ENCODE measurements around the gene ELOVL2. TPM values are rescaled to one million over a fixed set of nuclear protein-coding genes. Genes with fewer than 3 reads are reported as not detected.

ELOVL2 gene
- total RNA-seq, 1 donor from 2014 or later, result under 0.01 TPM

- Histone ChIP-seq H3K4me3 (ENCODE audit: low read depth, low read length) (no peak overlapping the region), H3K27me3 (ENCODE audit: control insufficient read depth, insufficient read depth, low read length) (peaks cover 1% of the 10 kb centered on the region), H3K36me3 (ENCODE audit: control insufficient read depth, insufficient read depth, low read length) (no peaks in the 10 kb centered on the region)
- TF ChIP-seq, protein P1, sequence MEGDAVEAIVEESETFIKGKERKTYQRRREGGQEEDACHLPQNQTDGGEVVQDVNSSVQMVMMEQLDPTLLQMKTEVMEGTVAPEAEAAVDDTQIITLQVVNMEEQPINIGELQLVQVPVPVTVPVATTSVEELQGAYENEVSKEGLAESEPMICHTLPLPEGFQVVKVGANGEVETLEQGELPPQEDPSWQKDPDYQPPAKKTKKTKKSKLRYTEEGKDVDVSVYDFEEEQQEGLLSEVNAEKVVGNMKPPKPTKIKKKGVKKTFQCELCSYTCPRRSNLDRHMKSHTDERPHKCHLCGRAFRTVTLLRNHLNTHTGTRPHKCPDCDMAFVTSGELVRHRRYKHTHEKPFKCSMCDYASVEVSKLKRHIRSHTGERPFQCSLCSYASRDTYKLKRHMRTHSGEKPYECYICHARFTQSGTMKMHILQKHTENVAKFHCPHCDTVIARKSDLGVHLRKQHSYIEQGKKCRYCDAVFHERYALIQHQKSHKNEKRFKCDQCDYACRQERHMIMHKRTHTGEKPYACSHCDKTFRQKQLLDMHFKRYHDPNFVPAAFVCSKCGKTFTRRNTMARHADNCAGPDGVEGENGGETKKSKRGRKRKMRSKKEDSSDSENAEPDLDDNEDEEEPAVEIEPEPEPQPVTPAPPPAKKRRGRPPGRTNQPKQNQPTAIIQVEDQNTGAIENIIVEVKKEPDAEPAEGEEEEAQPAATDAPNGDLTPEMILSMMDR (IDR thresholded peaks at IDR 0.05; ENCODE audit: insufficient read depth, low read length, severe bottlenecking), result no peak
- no peak for FAIRE-seq
- DNase-seq (ENCODE audit: low read depth), result no peak
Observed at GRCh38 chr6:11036351-11036740, 7.8 kb downstream of the ELOVL2 start.

DNA sequence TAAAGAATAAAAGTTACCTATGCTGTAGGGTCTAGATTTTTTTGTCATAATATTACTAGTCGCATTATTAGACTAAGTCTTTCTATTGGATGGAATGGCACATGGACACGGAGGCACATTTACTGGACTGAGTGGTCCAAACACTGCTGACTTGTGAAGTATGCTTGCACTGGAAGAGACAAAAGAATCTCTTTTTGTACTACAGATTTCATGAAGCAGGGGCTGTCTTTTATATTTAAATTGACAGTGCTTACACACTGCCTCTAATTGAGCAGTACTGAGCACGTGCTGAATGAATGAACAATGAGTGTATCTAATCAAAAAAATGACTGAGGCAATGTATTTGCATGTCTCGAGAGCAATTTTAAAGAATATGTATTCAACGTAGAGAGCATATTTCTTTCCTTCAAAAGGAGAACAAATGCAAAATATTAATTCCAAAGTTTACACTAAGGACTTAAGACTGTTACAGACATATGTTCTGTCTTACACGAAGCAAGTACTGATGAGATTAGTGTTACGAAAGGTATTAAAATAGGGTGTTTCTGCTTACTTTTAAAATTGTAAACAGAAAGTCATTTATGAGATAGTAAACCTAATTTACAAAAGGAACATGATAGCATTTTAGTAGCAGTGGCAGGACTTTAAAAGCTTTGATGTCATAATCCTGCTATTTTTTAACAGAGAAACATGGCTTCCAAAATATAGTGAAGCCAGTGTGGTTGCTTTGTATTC, 8.3 kb downstream of the ELOVL2 start:
- Histone ChIP-seq H3K36me3 (ENCODE audit: control insufficient read depth, insufficient read depth, low read length) (no peaks in the 10 kb centered on the region), H3K27me3 (ENCODE audit: control insufficient read depth, insufficient read depth, low read length) (peaks cover 1% of the 10 kb centered on the region), H3K4me3 (ENCODE audit: low read depth, low read length) (no peak overlapping the region)
- DNase-seq (ENCODE audit: low read depth), result no peak
- no peak for FAIRE-seq
- TF ChIP-seq, protein P1 (IDR thresholded peaks at IDR 0.05; ENCODE audit: insufficient read depth, low read length, severe bottlenecking), result no peak

- peak; percentile 79 for DNase-seq (ENCODE audit: low read depth)
- no peaks in the 10 kb centered on the region for H3K36me3 ChIP-seq (ENCODE audit: control insufficient read depth, insufficient read depth, low read length)
Observed at GRCh38 chr6:11033825-11034224, 10.3 kb downstream of the ELOVL2 start.

GRCh38 chr6:11030904-11031303, 13.2 kb downstream of the ELOVL2 start:
- H3K36me3 ChIP-seq (ENCODE audit: control insufficient read depth, insufficient read depth, low read length), result no peaks in the 10 kb centered on the region
- TF ChIP-seq, protein P1 (IDR thresholded peaks at IDR 0.05; ENCODE audit: insufficient read depth, low read length, severe bottlenecking), result no peak
- no peaks in the 10 kb centered on the region for H3K27me3 ChIP-seq (ENCODE audit: control insufficient read depth, insufficient read depth, low read length)
- FAIRE-seq, result no peak
- no peak overlapping the region for H3K4me3 ChIP-seq (ENCODE audit: low read depth, low read length)
- no peak for DNase-seq (ENCODE audit: low read depth)

More at GRCh38 chr6:11033825-11034224, 10.3 kb downstream of the ELOVL2 start:
- H3K27me3 ChIP-seq (ENCODE audit: control insufficient read depth, insufficient read depth, low read length), result no peaks in the 10 kb centered on the region
- no peak overlapping the region for H3K4me3 ChIP-seq (ENCODE audit: low read depth, low read length)
- FAIRE-seq, result no peak
- TF ChIP-seq, protein P1 (IDR thresholded peaks at IDR 0.05; ENCODE audit: insufficient read depth, low read length, severe bottlenecking), result no peak

GRCh38 chr6:11028959-11029358, 15.1 kb downstream of the ELOVL2 start:
- Histone ChIP-seq H3K27me3 (ENCODE audit: control insufficient read depth, insufficient read depth, low read length) (no peaks in the 10 kb centered on the region), H3K36me3 (ENCODE audit: control insufficient read depth, insufficient read depth, low read length) (no peaks in the 10 kb centered on the region), H3K4me3 (ENCODE audit: low read depth, low read length) (no peak overlapping the region)
- no peak for DNase-seq (ENCODE audit: low read depth)
- no peak for FAIRE-seq
- TF ChIP-seq, protein P1 (IDR thresholded peaks at IDR 0.05; ENCODE audit: insufficient read depth, low read length, severe bottlenecking), result no peak

All from bronchial epithelial cell (primary cell).